GM12878 (cell line): ENCODE measurements around the gene BGLAP. TPM values are rescaled to one million over a fixed set of nuclear protein-coding genes. Genes with fewer than 3 reads are reported as not detected.

Experiments
- ATAC-seq: fragments of 200-7000 bp; cut with Tn5 transposase; 3 replicates; pipeline ENCODE4 v1.9.1; 2020; ENCODE audit warnings: mild to moderate bottlenecking, moderate library complexity
- BruUV-seq: library from RNA; stranded (reverse); fragments of 400-500 nt; replicated peaks from 2 replicates; lab custom pipeline; 2021; lab: Mats Ljungman, UMichigan
- CTCF ChIA-PET: fragments of 300-600 bp; sonication (Branson Sonifier 250); formaldehyde crosslinking; extraction: SDS; loops from one replicate; lab custom pipeline; 2021; ENCODE audit warnings: inconsistent platforms; lab: Yijun Ruan, JAX
- POLR2A ChIA-PET: fragments of 350-600 bp; formaldehyde crosslinking; extraction: SDS; loops from one replicate; lab custom pipeline; 2021; ENCODE audit warnings: inconsistent platforms; lab: Charles Lee
- RAD21 ChIA-PET: fragments of 300-600 bp; sonication (Branson Sonifier 250); formaldehyde crosslinking; loops from one replicate; lab custom pipeline; 2023; ENCODE audit warnings: antibody characterized with exemption; ENCODE audit not compliant: unreplicated experiment; lab: Charles Lee
- SMC1A ChIA-PET: fragments of 300-600 bp; sonication (Branson Sonifier 250); formaldehyde crosslinking; loops from one replicate; lab custom pipeline; 2023; ENCODE audit not compliant: unreplicated experiment, uncharacterized antibody; lab: Charles Lee
- DNase-seq: peaks from one replicate; pipeline ENCODE4 v3.0.0-alpha.2; 2011; ENCODE audit warnings: low read depth, low spot score
- FAIRE-seq: peaks from 3 replicates; lab custom pipeline; 2011; peaks lifted over from hg19 to GRCh38; lab: Jason Lieb, UNC
- H2AFZ ChIP-seq: 2 replicates; pipeline ENCODE4 v1.6.0; 2011; ENCODE audit warnings: low read depth, low read length, control low read depth; ENCODE audit not compliant: control insufficient read depth
- H3K27ac ChIP-seq: 2 replicates; pipeline ENCODE4 v1.5.1; 2011; ENCODE audit warnings: control low read depth; ENCODE audit not compliant: control insufficient read depth, insufficient read depth
- H3K27me3 ChIP-seq, 2 experiments: replicated peaks in 1 of 2; 2 replicates each; pipeline versions ENCODE4 v1.6.0 to v1.6.1; 2011; ENCODE audit warnings: low read length in 1 of 2; ENCODE audit not compliant: control insufficient read depth in 2 of 2, insufficient read depth in 2 of 2
- H3K36me3 ChIP-seq, 2 experiments: 2 replicates each; pipeline ENCODE4 v1.5.1; 2011; ENCODE audit warnings: low read length in 1 of 2; ENCODE audit not compliant: control insufficient read depth in 2 of 2, insufficient read depth in 2 of 2
- H3K4me1 ChIP-seq: 2 replicates; pipeline ENCODE4 v1.6.1; 2011; ENCODE audit warnings: mild to moderate bottlenecking, low read length, moderate library complexity, mixed read lengths; ENCODE audit not compliant: control insufficient read depth, insufficient read depth
- H3K4me2 ChIP-seq: 2 replicates; pipeline ENCODE4 v1.6.0; 2011; ENCODE audit warnings: control low read depth; ENCODE audit not compliant: control insufficient read depth, insufficient read depth
- H3K4me3 ChIP-seq: fragments of 200-600 bp; sonication (generic); 2 replicates; pipeline ENCODE4 v1.5.1; 2016
- H3K79me2 ChIP-seq: 2 replicates; pipeline ENCODE4 v1.6.0; 2011; ENCODE audit warnings: low read length; ENCODE audit not compliant: control insufficient read depth, insufficient read depth
- H3K9ac ChIP-seq: 2 replicates; pipeline ENCODE4 v1.8.0; 2011; ENCODE audit warnings: low read length, control low read depth, mixed read lengths; ENCODE audit not compliant: control insufficient read depth, insufficient read depth
- H3K9me3 ChIP-seq: replicated peaks from 3 replicates; pipeline ENCODE4 v1.5.1; 2011; ENCODE audit warnings: mild to moderate bottlenecking, low read length; ENCODE audit not compliant: control insufficient read depth, insufficient read depth
- H4K20me1 ChIP-seq: 2 replicates; pipeline ENCODE4 v1.6.0; 2011; ENCODE audit not compliant: control insufficient read depth, insufficient read depth
- CTCF ChIP-seq, 3 experiments: IDR thresholded peaks in 2 of 3; conservative IDR thresholded peaks in 1 of 3; 2 replicates each; pipeline ENCODE4 v1.5.1; 2011; ENCODE audit warnings: low read depth in 3 of 3, low read length in 3 of 3, mild to moderate bottlenecking in 3 of 3, control low read depth in 2 of 3, moderate library complexity in 2 of 3, inconsistent platforms in 1 of 3, mixed read lengths in 1 of 3; ENCODE audit not compliant: control insufficient read depth in 2 of 3, insufficient read depth in 1 of 3; ENCODE audit errors: extremely low read depth in 1 of 3
- EED ChIP-seq: sonication (generic); IDR thresholded peaks from 2 replicates; pipeline ENCODE4 v1.6.1; 2016; ENCODE audit warnings: antibody characterized with exemption, low read depth
- FOXK2 ChIP-seq: fragments of 450-650 bp; IDR thresholded peaks from 2 replicates; pipeline ENCODE4 v1.6.1; 2017; ENCODE audit warnings: mild to moderate bottlenecking, moderate library complexity
- GABPA ChIP-seq: IDR thresholded peaks from 2 replicates; pipeline ENCODE4 v1.6.1; 2014; ENCODE audit warnings: antibody characterized with exemption, low read depth, mild to moderate bottlenecking, inconsistent platforms
- HDGF ChIP-seq: fragments of 450-650 bp; IDR thresholded peaks from 2 replicates; pipeline ENCODE4 v1.6.1; 2016; ENCODE audit warnings: antibody characterized with exemption
- IRF3 ChIP-seq: fragments of 450-650 bp; IDR thresholded peaks from 2 replicates; pipeline ENCODE4 v1.6.1; 2014; ENCODE audit warnings: mild to moderate bottlenecking
- MEF2A ChIP-seq: IDR thresholded peaks from 2 replicates; pipeline ENCODE4 v1.6.1; 2011; ENCODE audit warnings: low read depth, mild to moderate bottlenecking, low read length, moderate library complexity; ENCODE audit not compliant: insufficient read depth
- NR2F1 ChIP-seq: fragments of 450-650 bp; conservative IDR thresholded peaks from 2 replicates; pipeline ENCODE4 v1.6.1; 2017; ENCODE audit warnings: mild to moderate bottlenecking
- RBBP5 ChIP-seq: fragments of 200-600 bp; sonication (generic); conservative IDR thresholded peaks from 2 replicates; pipeline ENCODE4 v1.6.1; 2016
- RELA ChIP-seq: fragments of 450-650 bp; IDR thresholded peaks from 2 replicates; pipeline ENCODE4 v1.8.0; 2014; ENCODE audit warnings: borderline replicate concordance; ENCODE audit not compliant: partially characterized antibody
- SRF ChIP-seq, 2 experiments: IDR thresholded peaks; 2 replicates each; pipeline ENCODE4 v1.6.1; 2011; ENCODE audit warnings: low read depth in 2 of 2, low read length in 2 of 2, mild to moderate bottlenecking in 1 of 2, moderate library complexity in 1 of 2
- STAT1 ChIP-seq: fragments of 450-650 bp; conservative IDR thresholded peaks from 2 replicates; pipeline ENCODE4 v1.6.1; 2014; ENCODE audit warnings: antibody characterized with exemption, mild to moderate bottlenecking
- TCF3 ChIP-seq: IDR thresholded peaks from 2 replicates; pipeline ENCODE4 v1.6.1; 2012; ENCODE audit warnings: low read depth, mild to moderate bottlenecking, low read length, borderline replicate concordance; ENCODE audit not compliant: insufficient read depth
- ZBED1 ChIP-seq: IDR thresholded peaks from 2 replicates; pipeline ENCODE4 v1.6.1; 2016; ENCODE audit warnings: borderline replicate concordance
- ZBTB4 ChIP-seq: fragments of 450-650 bp; formaldehyde crosslinking; IDR thresholded peaks from 2 replicates; pipeline ENCODE4 v1.4.0; 2022; ENCODE audit warnings: mild to moderate bottlenecking, moderate library complexity
- WGBS: methylation state at CpG from one replicate; pipeline ENCODE4 v1.1.6; 2016; ENCODE audit warnings: low lambda C conversion rate; ENCODE audit not compliant: insufficient replicate concordance, insufficient coverage; ENCODE audit errors: missing lambda C conversion rate; 5-methylcytosine and 5-hydroxymethylcytosine counted together
- in situ Hi-C: fragments of 300-500 bp; cut with MboI; formaldehyde crosslinking; loops from 9 replicates; pipeline ENCODE4 v1.14.3; 2018; ENCODE audit warnings: mixed read lengths
- intact Hi-C: fragments of 100-400 bp; cut with micrococcal nuclease; formaldehyde crosslinking; loops from one replicate; pipeline ENCODE4 v1.14.2; 2022; ENCODE audit not compliant: unreplicated experiment
- polyA plus RNA-seq, 11 experiments: library from polyadenylated mRNA; depleted of rRNA in 4 of 11; unstranded in 6 of 11; stranded (reverse) in 5 of 11; fragments of >200 nt; fragmentation: Nextera tagmentation in 4 of 11; fragmentation: Illumina TruSeq in 1 of 11; extraction: Ambion mirVana in 4 of 11; extraction: Trizol in 1 of 11; gene quantifications; 1 replicate in 1 of 11; 2 replicates in 10 of 11; pipeline versions ENCODE4 v1.2.1 to v1.2.3, GENCODE V29; 2011 to 2016; ENCODE audit warnings: inconsistent platforms in 2 of 11, missing spikeins in 2 of 11, low read depth in 1 of 11
- total RNA-seq, 4 experiments: library from RNA; depleted of rRNA in 3 of 4; stranded (reverse); fragments of >200 nt in 3 of 4; fragmentation: Illumina TruSeq in 1 of 4; extraction: Trizol in 1 of 4; gene quantifications; 2 replicates each; pipeline versions ENCODE4 v1.2.1 to v1.2.3, GENCODE V29; 2013 to 2021
- TF ChIP-seq, protein P1 (sequence below): fragments of 450-650 bp; IDR thresholded peaks from 2 replicates; pipeline ENCODE4 v1.6.1; 2017; ENCODE audit warnings: low read depth, mild to moderate bottlenecking, moderate library complexity

Gene BGLAP
- total and polyA plus RNA-seq, 10 of the 15 experiments (the other 5 are each of a cell fraction or from before 2014, with no cell fraction given), result 0.20 to 1.8 (median 0.40) TPM; not detected in 3

DNA sequence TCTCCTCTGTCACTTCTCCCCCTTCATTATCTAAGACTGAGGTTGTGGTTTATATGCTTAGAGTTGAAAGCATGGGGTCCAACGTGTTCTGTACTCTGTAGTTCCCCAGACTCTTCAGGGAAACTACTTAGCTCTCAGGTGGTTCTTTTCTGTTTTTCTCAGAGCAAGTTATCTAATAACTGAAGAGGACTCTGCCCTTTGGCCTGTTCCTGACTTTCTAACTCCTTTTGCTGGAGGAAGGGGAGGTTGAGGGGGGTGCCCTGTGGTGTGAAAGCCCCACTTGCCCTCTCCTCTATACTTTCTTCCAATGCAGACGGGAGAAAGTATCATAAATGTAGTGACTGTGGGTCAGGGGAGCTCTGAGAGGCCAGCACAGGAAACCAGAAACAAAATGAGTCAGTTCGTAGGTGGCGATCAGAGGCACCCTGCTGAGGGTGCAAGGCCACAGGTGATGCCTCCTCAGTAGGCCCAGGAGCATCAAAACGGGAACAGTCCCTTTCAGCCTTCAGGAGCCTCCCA is 43.1 kb upstream of the BGLAP start:
- Histone ChIP-seq H3K4me1 (peaks cover 11% of the 10 kb centered on the region), H2AFZ (no peak overlapping the region), H3K79me2 (peaks cover 79% of the 10 kb centered on the region), H3K27me3 (no peaks in the 10 kb centered on the region), H3K36me3 (peaks cover 8 to 12% of the 10 kb centered on the region in 2 experiments; a peak in 3 of 4 replicates), H3K9ac (peak overlapping the region; percentile 4; the same call in 1 of the 2 replicates), H3K4me2 (peak overlapping the region; percentile 62), H3K9me3 (no peaks in the 10 kb centered on the region), H4K20me1 (no peaks in the 10 kb centered on the region), H3K4me3 (peak overlapping the region; percentile 50; the same call in 1 of the 2 replicates), H3K27ac (peak overlapping the region; percentile 69)
- ChIA-PET SMC1A (interaction anchor here (0.6 to 6.5 kb wide), 15 partner anchors 10 to 1081 kb away, joined by 3 to 50 read pairs (median 6); partner anchors contain the start of genes PMF1, SEMA4A and SMG5), POLR2A (interaction anchor here (0.5 to 11.8 kb wide), 12 partner anchors 13 to 84 kb away, joined by 3 to 158 read pairs (median 4); partner anchors contain the start of genes PMF1, SEMA4A and SMG5), RAD21 (interaction anchor here (0.7 to 7.4 kb wide), 10 partner anchors 13 to 102 kb away, joined by 3 to 139 read pairs (median 5); partner anchors contain the start of genes PMF1 and SEMA4A), CTCF (interaction anchor here (1.1 to 7.2 kb wide), 11 partner anchors 14 to 121 kb away, joined by 3 to 76 read pairs (median 4); partner anchors contain the start of genes PMF1, SEMA4A and SMG5)
- in situ Hi-C loops (no loop called here), intact Hi-C loops (loop anchor here (2.0 kb wide), 1 partner anchor 44 kb away; no protein-coding TSS in a partner anchor)
- 0% methylated on average over 5 of the region's 5 CpGs for WGBS
- DNase-seq, result peak; percentile 41
- peak; percentile 80 for ATAC-seq
- no peak for FAIRE-seq
- no TSS peak for BruUV-seq
- TF ChIP-seq RBBP5 (no peak), CTCF (IDR thresholded peaks at IDR 0.05 in 2 of 3, conservative IDR thresholded peaks at IDR 0.05 in 1 of 3; ENCODE audit: control insufficient read depth in 2 of 3, extremely low read depth in 1 of 3, insufficient read depth in 1 of 3, low read depth in 3 of 3, low read length in 3 of 3) (no peak), STAT1 (no peak), SRF (IDR thresholded peaks at IDR 0.05; ENCODE audit: low read depth in 2 of 2, low read length in 2 of 2) (no peak), ZBED1 (no peak), MEF2A (no peak), TCF3 (no peak), GABPA (no peak), FOXK2 (no peak), ZBTB4 (no peak), RELA (no peak), EED (peak; percentile 58; the same call in 1 of the 2 replicates), NR2F1 (peak; percentile 76), IRF3 (no peak), HDGF (no peak)
- TF ChIP-seq, protein P1, sequence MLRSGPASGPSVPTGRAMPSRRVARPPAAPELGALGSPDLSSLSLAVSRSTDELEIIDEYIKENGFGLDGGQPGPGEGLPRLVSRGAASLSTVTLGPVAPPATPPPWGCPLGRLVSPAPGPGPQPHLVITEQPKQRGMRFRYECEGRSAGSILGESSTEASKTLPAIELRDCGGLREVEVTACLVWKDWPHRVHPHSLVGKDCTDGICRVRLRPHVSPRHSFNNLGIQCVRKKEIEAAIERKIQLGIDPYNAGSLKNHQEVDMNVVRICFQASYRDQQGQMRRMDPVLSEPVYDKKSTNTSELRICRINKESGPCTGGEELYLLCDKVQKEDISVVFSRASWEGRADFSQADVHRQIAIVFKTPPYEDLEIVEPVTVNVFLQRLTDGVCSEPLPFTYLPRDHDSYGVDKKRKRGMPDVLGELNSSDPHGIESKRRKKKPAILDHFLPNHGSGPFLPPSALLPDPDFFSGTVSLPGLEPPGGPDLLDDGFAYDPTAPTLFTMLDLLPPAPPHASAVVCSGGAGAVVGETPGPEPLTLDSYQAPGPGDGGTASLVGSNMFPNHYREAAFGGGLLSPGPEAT, result peak; percentile 60; the same call in 1 of the 2 replicates
